ENCODE measurements around the gene DNAH7. TPM values are rescaled to one million over a fixed set of nuclear protein-coding genes. Genes with fewer than 3 reads are reported as not detected.

DNAH7 gene
- total RNA-seq, 1 donor from 2014 or later = 0.06 TPM

- no peak for TF ChIP-seq CTCF (conservative IDR thresholded peaks at IDR 0.05; ENCODE audit: low read depth, low read length)
- DNase-seq (ENCODE audit: low read depth) = no peak
- no peak overlapping the region for H3K4me3 ChIP-seq (ENCODE audit: low read depth, low read length)
These were observed 258.1 kb downstream of the DNAH7 start for GRCh38 chr2:195810340-195811098.

- DNase-seq (ENCODE audit: low read depth) = no peak
- TF ChIP-seq CTCF (conservative IDR thresholded peaks at IDR 0.05; ENCODE audit: low read depth, low read length) = no peak
- no peak overlapping the region for H3K4me3 ChIP-seq (ENCODE audit: low read depth, low read length)
These were observed 260.4 kb downstream of the DNAH7 start for GRCh38 chr2:195808189-195808588.

- TF ChIP-seq CTCF (conservative IDR thresholded peaks at IDR 0.05; ENCODE audit: low read depth, low read length) = no peak
- no peak for DNase-seq (ENCODE audit: low read depth)
- no peak overlapping the region for H3K4me3 ChIP-seq (ENCODE audit: low read depth, low read length)
These were observed 263.2 kb downstream of the DNAH7 start for GRCh38 chr2:195805283-195805976.

- H3K4me3 ChIP-seq (ENCODE audit: low read depth, low read length) = no peak overlapping the region
- DNase-seq (ENCODE audit: low read depth) = no peak
- no peak for TF ChIP-seq CTCF (conservative IDR thresholded peaks at IDR 0.05; ENCODE audit: low read depth, low read length)
These were observed 272.8 kb downstream of the DNAH7 start for GRCh38 chr2:195795879-195796278.

- no peak overlapping the region for H3K4me3 ChIP-seq (ENCODE audit: low read depth, low read length)
- no peak for TF ChIP-seq CTCF (conservative IDR thresholded peaks at IDR 0.05; ENCODE audit: low read depth, low read length)
- DNase-seq (ENCODE audit: low read depth) = no peak
These were observed 274.8 kb downstream of the DNAH7 start for GRCh38 chr2:195793881-195794280.

- no peak overlapping the region for H3K4me3 ChIP-seq (ENCODE audit: low read depth, low read length)
- DNase-seq (ENCODE audit: low read depth) = no peak
- TF ChIP-seq CTCF (conservative IDR thresholded peaks at IDR 0.05; ENCODE audit: low read depth, low read length) = no peak
These were observed 286.5 kb downstream of the DNAH7 start for GRCh38 chr2:195782156-195782555.
